HFFc6 (cell line): ENCODE data around the gene SERPINA12. TPM values are rescaled to one million over a fixed set of nuclear protein-coding genes. Genes with fewer than 3 reads are reported as not detected.

Experiments used
- DNase-seq: peaks from one replicate; pipeline ENCODE4 v3.0.0-alpha.2; 2018
- H3K27ac Mint-ChIP-seq: 2 replicates; pipeline ENCODE4 v1.8.0; 2020; ENCODE audit warnings: mild to moderate bottlenecking, mixed read lengths
- H3K27me3 Mint-ChIP-seq: 2 replicates; pipeline ENCODE4 v1.8.0; 2021; ENCODE audit warnings: mild to moderate bottlenecking, moderate library complexity, mixed read lengths; ENCODE audit not compliant: insufficient read depth
- H3K36me3 Mint-ChIP-seq: 2 replicates; pipeline ENCODE4 v1.8.0; 2021; ENCODE audit warnings: low read depth, mixed read lengths
- H3K4me1 Mint-ChIP-seq: 2 replicates; pipeline ENCODE4 v1.8.0; 2020; ENCODE audit warnings: low read depth, mixed read lengths
- H3K4me3 Mint-ChIP-seq: 2 replicates; pipeline ENCODE4 v1.8.0; 2020; ENCODE audit warnings: mild to moderate bottlenecking, moderate library complexity, mixed read lengths
- H3K9me3 Mint-ChIP-seq: 2 replicates; pipeline ENCODE4 v1.8.0; 2020; ENCODE audit warnings: mild to moderate bottlenecking, mixed read lengths
- total RNA-seq, 6 experiments: library from RNA; stranded (reverse); fragmentation: NEBNext Ultra II Directional; extraction: Animal tissue kit (Norgen Biotek cat#: 25700); gene quantifications; 2 replicates in 1 of 6; 3 replicates in 5 of 6; pipeline ENCODE4 v1.2.3, GENCODE V29; 2021
- TF ChIP-seq, protein P1 (sequence below): fragments of 200-600 bp; sonication (generic); IDR thresholded peaks from 2 replicates; pipeline ENCODE4 v1.5.0; 2021; ENCODE audit warnings: antibody characterized with exemption, mild to moderate bottlenecking

SERPINA12 gene
- total RNA-seq, 6 experiments from 2014 or later = not detected

DNA sequence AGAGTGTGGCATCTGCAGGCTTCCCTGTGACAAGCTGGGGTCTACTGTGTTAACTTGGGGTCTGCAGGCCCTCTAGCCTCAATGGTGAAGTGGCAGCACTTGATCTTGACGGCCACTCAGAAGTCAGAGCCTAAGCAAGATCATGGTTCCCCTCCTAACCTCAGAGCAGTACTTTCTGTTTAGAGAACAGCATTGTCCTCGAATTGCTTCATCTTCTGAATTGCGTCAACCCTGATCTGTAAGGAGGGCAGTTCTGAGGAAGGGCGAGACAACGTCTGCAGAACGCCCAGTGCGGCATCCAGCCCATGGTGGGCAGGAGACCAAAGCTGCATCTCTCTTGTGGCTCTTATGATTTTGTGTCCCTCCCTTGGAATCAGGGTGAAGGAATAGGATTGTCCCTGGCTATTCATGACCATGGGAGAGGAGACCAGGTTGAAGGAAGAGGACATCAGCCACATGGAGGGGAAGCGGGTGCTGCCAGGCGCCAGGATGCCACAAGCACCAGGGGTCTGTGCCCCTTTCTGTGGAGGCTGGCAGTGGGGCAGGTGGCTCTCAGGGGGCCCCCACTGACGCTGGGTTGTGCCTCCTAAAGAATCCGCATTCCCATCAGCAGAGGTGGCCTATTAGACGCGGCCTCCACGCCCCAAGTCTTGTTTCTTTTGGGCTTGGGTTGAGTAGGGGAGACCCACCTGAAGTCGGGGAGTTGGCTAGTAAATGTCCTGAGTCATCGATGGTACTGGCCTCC, 35.4 kb downstream of the SERPINA12 start:
- Mint-ChIP-seq H3K4me3 (no peak overlapping the region), H3K27me3 (no peaks in the 10 kb centered on the region; the same call in none of the 2 replicates), H3K4me1 (no peaks in the 10 kb centered on the region), H3K27ac (no peak overlapping the region), H3K9me3 (peaks cover 35% of the 10 kb centered on the region), H3K36me3 (peaks cover 8% of the 10 kb centered on the region; the same call in 1 of the 2 replicates)
- TF ChIP-seq, protein P1, sequence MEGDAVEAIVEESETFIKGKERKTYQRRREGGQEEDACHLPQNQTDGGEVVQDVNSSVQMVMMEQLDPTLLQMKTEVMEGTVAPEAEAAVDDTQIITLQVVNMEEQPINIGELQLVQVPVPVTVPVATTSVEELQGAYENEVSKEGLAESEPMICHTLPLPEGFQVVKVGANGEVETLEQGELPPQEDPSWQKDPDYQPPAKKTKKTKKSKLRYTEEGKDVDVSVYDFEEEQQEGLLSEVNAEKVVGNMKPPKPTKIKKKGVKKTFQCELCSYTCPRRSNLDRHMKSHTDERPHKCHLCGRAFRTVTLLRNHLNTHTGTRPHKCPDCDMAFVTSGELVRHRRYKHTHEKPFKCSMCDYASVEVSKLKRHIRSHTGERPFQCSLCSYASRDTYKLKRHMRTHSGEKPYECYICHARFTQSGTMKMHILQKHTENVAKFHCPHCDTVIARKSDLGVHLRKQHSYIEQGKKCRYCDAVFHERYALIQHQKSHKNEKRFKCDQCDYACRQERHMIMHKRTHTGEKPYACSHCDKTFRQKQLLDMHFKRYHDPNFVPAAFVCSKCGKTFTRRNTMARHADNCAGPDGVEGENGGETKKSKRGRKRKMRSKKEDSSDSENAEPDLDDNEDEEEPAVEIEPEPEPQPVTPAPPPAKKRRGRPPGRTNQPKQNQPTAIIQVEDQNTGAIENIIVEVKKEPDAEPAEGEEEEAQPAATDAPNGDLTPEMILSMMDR = no peak
- no peak for DNase-seq

DNA sequence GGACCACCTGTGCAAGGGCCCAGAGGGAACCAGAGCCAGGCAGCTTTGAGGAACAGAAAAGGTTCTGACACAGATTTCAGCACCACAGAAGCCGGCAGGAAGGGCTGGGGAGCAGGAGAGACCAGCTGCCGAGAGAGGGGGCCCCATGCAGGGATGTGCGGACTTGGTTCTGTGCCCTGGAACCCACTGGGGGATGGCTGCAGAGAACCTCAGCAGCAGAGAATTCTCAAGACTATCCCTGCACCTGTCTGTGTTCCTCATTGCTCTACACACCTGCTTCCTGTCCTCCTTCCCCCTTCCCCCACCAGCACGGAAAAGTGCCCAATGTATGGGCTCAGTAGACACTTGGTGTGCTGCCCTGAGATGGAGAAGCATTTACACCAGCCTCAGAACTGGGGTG, 36.4 kb downstream of the SERPINA12 start:
- no peak overlapping the region for H3K4me3 Mint-ChIP-seq
- H3K27me3 Mint-ChIP-seq = no peaks in the 10 kb centered on the region; the same call in none of the 2 replicates
- peaks cover 30% of the 10 kb centered on the region for H3K9me3 Mint-ChIP-seq
- TF ChIP-seq, protein P1 = no peak
- H3K27ac Mint-ChIP-seq = no peak overlapping the region
- no peak for DNase-seq
- peaks cover 6% of the 10 kb centered on the region; the same call in 1 of the 2 replicates for H3K36me3 Mint-ChIP-seq
- no peaks in the 10 kb centered on the region for H3K4me1 Mint-ChIP-seq

DNA sequence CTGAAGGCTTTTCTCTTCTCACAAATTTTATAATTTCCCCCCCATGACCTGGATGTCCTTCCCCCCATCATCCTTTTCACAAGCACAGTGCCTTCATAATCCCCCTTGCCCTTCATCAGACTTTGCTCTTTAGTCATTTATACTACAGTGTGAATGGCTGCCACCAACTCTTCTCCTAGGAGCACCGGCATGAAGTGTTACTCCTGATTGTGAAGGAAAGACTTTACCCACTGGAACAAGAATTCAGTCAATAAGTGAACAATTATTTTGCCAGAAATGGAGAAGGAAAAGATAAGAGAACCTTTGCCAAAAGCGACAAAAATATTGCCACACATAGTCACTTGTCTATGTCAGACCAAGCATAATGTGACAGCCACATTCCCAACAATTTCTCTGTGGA, 38.2 kb downstream of the SERPINA12 start:
- no peak overlapping the region for H3K4me3 Mint-ChIP-seq
- no peaks in the 10 kb centered on the region for H3K4me1 Mint-ChIP-seq
- no peak overlapping the region for H3K27ac Mint-ChIP-seq
- TF ChIP-seq, protein P1 = no peak
- DNase-seq = no peak
- H3K9me3 Mint-ChIP-seq = peaks cover 39% of the 10 kb centered on the region
- peaks cover 6% of the 10 kb centered on the region; the same call in 1 of the 2 replicates for H3K36me3 Mint-ChIP-seq
- H3K27me3 Mint-ChIP-seq = no peaks in the 10 kb centered on the region; the same call in none of the 2 replicates

DNA sequence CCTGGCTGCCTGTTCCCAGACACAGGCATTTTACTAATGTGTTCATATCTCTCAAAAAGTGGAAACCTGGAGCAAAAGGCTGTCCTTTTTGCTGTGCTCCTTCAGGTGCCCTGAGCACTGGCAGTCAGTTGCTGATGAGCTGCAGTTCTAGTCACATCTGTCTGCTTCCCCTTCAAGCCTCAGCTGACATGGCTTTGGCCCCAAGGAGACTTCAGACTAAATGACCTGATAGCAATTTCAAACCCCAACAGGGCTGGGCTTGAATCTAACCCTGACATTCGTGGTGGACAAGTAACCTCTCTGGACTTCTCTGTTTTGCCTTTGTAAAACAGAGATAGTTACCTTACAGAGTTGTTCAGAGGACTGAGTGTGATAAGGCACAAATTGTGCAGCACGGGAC, 39.0 kb downstream of the SERPINA12 start:
- Mint-ChIP-seq H3K4me1 (no peaks in the 10 kb centered on the region), H3K36me3 (peaks cover 6% of the 10 kb centered on the region; the same call in 1 of the 2 replicates), H3K4me3 (no peak overlapping the region), H3K27ac (no peak overlapping the region), H3K27me3 (no peaks in the 10 kb centered on the region; the same call in none of the 2 replicates), H3K9me3 (peaks cover 43% of the 10 kb centered on the region)
- TF ChIP-seq, protein P1 = no peak
- no peak for DNase-seq

DNA sequence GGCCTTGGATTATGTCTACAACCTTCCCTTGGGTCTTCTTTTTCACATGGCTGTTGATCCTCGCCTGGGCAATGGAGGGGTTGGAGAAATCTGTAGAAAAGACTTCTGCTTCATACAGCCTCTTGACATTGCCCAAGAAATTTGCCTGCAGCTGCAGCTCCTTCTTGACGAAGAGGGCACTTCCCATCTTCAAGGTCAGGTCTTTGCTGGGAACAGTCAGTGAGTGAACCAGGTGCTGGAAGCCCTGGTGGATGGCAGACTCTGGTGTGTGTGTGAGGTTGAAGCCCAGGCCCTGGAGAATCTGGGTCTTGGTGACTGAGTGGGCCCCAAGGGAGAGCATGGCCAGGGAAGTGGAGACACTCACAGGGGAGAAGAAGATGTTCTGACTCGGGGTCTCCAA, 40.0 kb downstream of the SERPINA12 start:
- DNase-seq = no peak
- Mint-ChIP-seq H3K4me1 (no peaks in the 10 kb centered on the region), H3K4me3 (no peak overlapping the region), H3K36me3 (peaks cover 6% of the 10 kb centered on the region; the same call in 1 of the 2 replicates), H3K27me3 (no peaks in the 10 kb centered on the region; the same call in none of the 2 replicates), H3K27ac (no peak overlapping the region), H3K9me3 (peaks cover 43% of the 10 kb centered on the region)
- TF ChIP-seq, protein P1 = no peak
